NT2/D1 (cell line): Measurements from ENCODE around the gene NSUN6.

Experiments used
- SUZ12 ChIP-seq: IDR thresholded peaks from 2 replicates; pipeline ENCODE4 v1.6.1; 2011; ENCODE audit not compliant: insufficient read length, insufficient read depth; ENCODE audit errors: extremely low read depth
- YY1 ChIP-seq: IDR thresholded peaks from 2 replicates; pipeline ENCODE4 v1.6.1; 2011; ENCODE audit not compliant: insufficient read length, insufficient read depth
- ZNF274 ChIP-seq: IDR thresholded peaks from 2 replicates; pipeline ENCODE4 v1.6.1; 2011; ENCODE audit warnings: mild to moderate bottlenecking, low read depth, low read length

- no peak for TF ChIP-seq YY1
- TF ChIP-seq ZNF274: no peak
- TF ChIP-seq SUZ12: no peak
Observed at GRCh38 chr10:18582803-18583202, 68.6 kb downstream of the NSUN6 start.
